ENCODE measurements around the gene TRPM7. TPM values are rescaled to one million over a fixed set of nuclear protein-coding genes. Genes with fewer than 3 reads are reported as not detected.
A peak's percentile ranks its signal among the peaks of the same experiment; 100 is the strongest.

TRPM7 gene
- total and polyA plus RNA-seq, 3 experiments from 2014 or later = 18.1 to 46.9 (median 46.7) TPM

DNA sequence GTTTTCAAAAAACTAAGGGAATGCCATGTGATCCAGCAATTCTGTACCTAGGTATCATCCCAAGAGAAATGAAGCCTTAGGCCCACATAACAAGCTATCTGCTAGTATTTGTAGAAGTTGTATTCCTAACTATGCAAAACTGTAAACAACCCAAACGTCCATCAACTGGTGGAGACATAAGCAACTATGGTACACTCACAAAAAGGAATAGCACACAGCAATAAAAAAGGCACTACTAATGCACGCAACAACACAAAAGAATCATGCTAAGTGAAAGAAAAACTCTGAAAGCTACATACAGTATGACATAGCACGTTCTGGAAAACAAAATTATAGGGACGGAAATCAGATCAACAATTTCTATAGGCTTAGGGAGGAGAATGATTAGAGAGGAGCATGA, 155.4 kb downstream of the TRPM7 start:
- no peak overlapping the region for H3K4me3 ChIP-seq (ENCODE audit: low read length)
- H3K4me1 Mint-ChIP-seq = no peaks in the 10 kb centered on the region
- H3K9me3 Mint-ChIP-seq = no peaks in the 10 kb centered on the region
- no peaks in the 10 kb centered on the region for H3K36me3 ChIP-seq (ENCODE audit: insufficient read depth, low read length)
- no peak overlapping the region for H3K4me3 Mint-ChIP-seq
- no peaks in the 10 kb centered on the region for H3K4me1 ChIP-seq (ENCODE audit: insufficient read depth, low read length)
- peaks cover 0 to 5% (median 0%) of the 10 kb centered on the region in 3 donors for H3K36me3 Mint-ChIP-seq
- H3K27ac ChIP-seq (ENCODE audit: low read depth, low read length) = no peak overlapping the region
- ChIA-PET CTCF (no interaction called here), POLR2A (no interaction called here)
- H3K27ac Mint-ChIP-seq = no peak overlapping the region
- peaks cover 4 to 9% of the 10 kb centered on the region in 2 donors for H3K27me3 Mint-ChIP-seq
- H3K9me3 ChIP-seq (ENCODE audit: low read length) = no peaks in the 10 kb centered on the region
- DNase-seq = no peak
- H3K27me3 ChIP-seq (ENCODE audit: insufficient read depth, low read length, poor library complexity, severe bottlenecking) = no peaks in the 10 kb centered on the region

DNA sequence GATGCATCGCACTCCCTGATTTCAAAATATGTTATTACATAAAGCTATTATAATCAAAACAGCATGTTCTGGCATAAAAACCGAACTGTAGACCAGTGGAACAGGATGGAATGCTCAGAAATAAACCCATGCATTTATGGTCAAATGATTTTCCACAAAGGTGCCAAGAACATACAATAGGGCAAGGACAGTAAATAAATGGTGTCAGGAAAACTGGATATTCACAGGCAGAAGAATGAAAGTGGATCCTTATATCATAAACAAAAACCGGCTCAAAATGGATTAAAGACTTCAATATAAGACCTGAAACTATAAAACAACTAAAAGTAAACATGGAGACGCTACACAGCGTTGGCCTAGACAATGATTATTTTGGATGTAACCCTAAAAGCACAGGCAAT, 162.7 kb downstream of the TRPM7 start:
- no peaks in the 10 kb centered on the region for H3K4me1 Mint-ChIP-seq
- no peak overlapping the region for H3K4me3 Mint-ChIP-seq
- ChIA-PET POLR2A (no interaction called here), CTCF (no interaction called here)
- no peak for DNase-seq
- H3K27ac Mint-ChIP-seq = peak overlapping the region in 1 of 8 donors; percentile 18
- H3K9me3 Mint-ChIP-seq = peaks cover 0 to 1% (median 0%) of the 10 kb centered on the region in 5 donors
- H3K27me3 Mint-ChIP-seq = no peaks in the 10 kb centered on the region
- no peak overlapping the region for H3K27ac ChIP-seq (ENCODE audit: low read depth, low read length)
- peaks cover 0 to 3% (median 0%) of the 10 kb centered on the region in 3 donors for H3K36me3 Mint-ChIP-seq
- H3K36me3 ChIP-seq (ENCODE audit: insufficient read depth, low read length) = no peaks in the 10 kb centered on the region
- no peaks in the 10 kb centered on the region for H3K9me3 ChIP-seq (ENCODE audit: low read length)
- no peaks in the 10 kb centered on the region for H3K4me1 ChIP-seq (ENCODE audit: insufficient read depth, low read length)
- no peak overlapping the region for H3K4me3 ChIP-seq (ENCODE audit: low read length)
- H3K27me3 ChIP-seq (ENCODE audit: insufficient read depth, low read length, poor library complexity, severe bottlenecking) = no peaks in the 10 kb centered on the region

DNA sequence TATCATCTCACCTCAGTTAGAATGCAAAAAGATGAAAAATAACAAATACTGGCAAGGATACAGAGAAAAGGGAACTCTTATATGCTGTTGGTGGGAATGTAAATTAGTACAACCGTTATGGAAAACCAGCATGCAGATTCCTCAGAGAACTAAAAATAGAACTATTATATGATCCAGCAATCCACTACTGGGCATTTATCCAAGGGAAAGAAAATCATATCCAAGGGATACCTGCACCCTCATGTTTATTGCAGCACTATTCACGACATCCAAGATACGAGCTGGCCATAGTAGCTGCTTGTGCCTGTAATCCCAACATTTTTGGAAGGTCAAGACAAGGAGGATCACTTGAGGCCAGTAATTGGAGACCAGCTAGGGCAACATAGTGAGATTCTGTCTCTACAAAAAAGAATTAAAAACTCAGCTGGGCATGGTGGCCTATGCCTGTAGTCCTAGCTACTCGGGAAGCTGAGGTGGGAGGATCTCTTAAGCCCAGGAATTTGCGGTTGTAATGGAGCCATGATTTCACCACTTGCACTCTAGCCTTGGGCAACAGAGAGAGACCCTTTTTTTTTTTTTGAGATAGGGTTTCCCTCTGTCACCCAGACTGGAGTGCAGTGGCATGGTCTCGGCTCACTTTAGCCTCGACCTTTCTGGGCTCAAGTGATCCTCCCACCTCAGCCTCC, 166.7 kb downstream of the TRPM7 start:
- H3K27ac ChIP-seq (ENCODE audit: low read depth, low read length) = no peak overlapping the region
- H3K4me1 ChIP-seq (ENCODE audit: insufficient read depth, low read length) = no peaks in the 10 kb centered on the region
- H3K27ac Mint-ChIP-seq = peak overlapping the region in 1 of 8 donors; percentile 59
- peaks cover 0 to 9% (median 0%) of the 10 kb centered on the region in 3 donors for H3K36me3 Mint-ChIP-seq
- no peak overlapping the region for H3K4me3 Mint-ChIP-seq
- H3K9me3 Mint-ChIP-seq = peaks cover 0 to 11% (median 8%) of the 10 kb centered on the region in 5 donors
- H3K4me1 Mint-ChIP-seq = no peaks in the 10 kb centered on the region
- ChIA-PET CTCF (no interaction called here), POLR2A (no interaction called here)
- DNase-seq = no peak
- no peaks in the 10 kb centered on the region for H3K36me3 ChIP-seq (ENCODE audit: insufficient read depth, low read length)
- H3K27me3 Mint-ChIP-seq = no peaks in the 10 kb centered on the region
- no peaks in the 10 kb centered on the region for H3K27me3 ChIP-seq (ENCODE audit: insufficient read depth, low read length, poor library complexity, severe bottlenecking)
- no peaks in the 10 kb centered on the region for H3K9me3 ChIP-seq (ENCODE audit: low read length)
- H3K4me3 ChIP-seq (ENCODE audit: low read length) = no peak overlapping the region

DNA sequence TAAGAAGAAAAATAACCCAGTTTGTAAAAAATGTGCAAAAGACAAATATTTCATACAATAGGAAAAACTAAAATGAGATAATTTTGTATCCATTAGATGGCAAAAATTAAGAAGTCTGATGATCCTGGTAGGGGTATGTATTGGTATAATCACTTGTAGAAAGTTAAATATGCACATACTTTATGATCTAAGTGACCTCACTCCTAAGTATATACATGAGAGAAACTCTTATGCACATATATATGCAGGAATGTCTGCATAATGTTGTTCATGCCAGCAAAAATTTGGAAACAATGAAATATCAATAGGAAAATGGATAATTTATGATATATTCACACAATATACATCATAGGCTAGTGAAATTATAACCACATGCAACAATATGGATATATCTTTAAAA, 173.6 kb downstream of the TRPM7 start:
- Histone ChIP-seq H3K27ac (ENCODE audit: low read depth, low read length) (no peak overlapping the region), H3K4me3 (ENCODE audit: low read length) (no peak overlapping the region), H3K9me3 (ENCODE audit: low read length) (no peaks in the 10 kb centered on the region), H3K27me3 (ENCODE audit: insufficient read depth, low read length, poor library complexity, severe bottlenecking) (no peaks in the 10 kb centered on the region), H3K4me1 (ENCODE audit: insufficient read depth, low read length) (no peaks in the 10 kb centered on the region), H3K36me3 (ENCODE audit: insufficient read depth, low read length) (no peaks in the 10 kb centered on the region)
- peaks cover 0 to 5% (median 0%) of the 10 kb centered on the region in 3 donors for H3K36me3 Mint-ChIP-seq
- POLR2A ChIA-PET = no interaction called here
- H3K4me1 Mint-ChIP-seq = no peaks in the 10 kb centered on the region
- CTCF ChIA-PET = no interaction called here
- H3K4me3 Mint-ChIP-seq = no peak overlapping the region
- peaks cover 3 to 8% (median 7%) of the 10 kb centered on the region in 5 donors for H3K9me3 Mint-ChIP-seq
- no peak overlapping the region for H3K27ac Mint-ChIP-seq
- no peaks in the 10 kb centered on the region for H3K27me3 Mint-ChIP-seq
- no peak for DNase-seq

Other genes with a start within 250 kb of the TRPM7 start
- under 1 TPM in 1 of 2 experiments, not detected in 1; 0.40 TPM for gene USP50, start 140.1 kb downstream of the TRPM7 start, total RNA-seq
- not detected for gene USP50, start 140.1 kb downstream of the TRPM7 start, polyA plus RNA-seq
- 100 to 1,000 TPM; 105 TPM for gene SPPL2A, start 78.9 kb upstream of the TRPM7 start, total RNA-seq
- gene SPPL2A, start 78.9 kb upstream of the TRPM7 start, polyA plus RNA-seq = 68.6 TPM
- 10 to 100 TPM; 16.5 to 18.8 TPM for gene AP4E1, start 221.9 kb upstream of the TRPM7 start, total RNA-seq
- gene AP4E1, start 221.9 kb upstream of the TRPM7 start, polyA plus RNA-seq = 5.8 TPM